Activated T-cell treated with anti-CD3 and anti-CD28 coated beads for 48 hours (primary cell): Measurements from ENCODE around the gene NUP85.
"Not testable (repeated sequence)": the region's sequence is repeated elsewhere in the genome, so short reads cannot be mapped to it uniquely, and the experiment has no call there.

Experiments used
- DNase-seq: peaks from one replicate; pipeline ENCODE4 v3.0.0-alpha.2; 2020; ENCODE audit warnings: low read depth

The NUP85 gene

GRCh38 chr17:75205037-75205792 is at the start of gene NUP85:
NUP85 (plus strand) TSS chr17:75205679; CDS start chr17:75205762, 83 bp downstream.
- peak; percentile 92 for DNase-seq

- DNase-seq = not testable (repeated sequence)
Measured at GRCh38 chr17:75158480-75158879, 47.0 kb upstream of the NUP85 start.

- no peak for DNase-seq
Measured at GRCh38 chr17:75159196-75160031, 46.1 kb upstream of the NUP85 start.

- no peak for DNase-seq
Measured at GRCh38 chr17:75160211-75160610, 45.3 kb upstream of the NUP85 start.

GRCh38 chr17:75163074-75163473 is 42.4 kb upstream of the NUP85 start:
- DNase-seq = no peak

GRCh38 chr17:75164606-75165005 is 40.9 kb upstream of the NUP85 start:
- DNase-seq = not testable (repeated sequence)

GRCh38 chr17:75168998-75169397 is 36.5 kb upstream of the NUP85 start:
- DNase-seq = no peak

- DNase-seq = no peak
Measured at GRCh38 chr17:75173526-75173925, 32.0 kb upstream of the NUP85 start.

GRCh38 chr17:75174996-75175395 is 30.5 kb upstream of the NUP85 start:
- DNase-seq = no peak

GRCh38 chr17:75176625-75177024 is 28.9 kb upstream of the NUP85 start:
- no peak for DNase-seq

- DNase-seq = no peak
Measured at GRCh38 chr17:75178453-75178852, 27.0 kb upstream of the NUP85 start.

- no peak for DNase-seq
Measured at GRCh38 chr17:75181110-75181509, 24.4 kb upstream of the NUP85 start.

GRCh38 chr17:75181608-75182318 is 23.7 kb upstream of the NUP85 start:
- DNase-seq = peak; percentile 27

GRCh38 chr17:75182319-75182568 is 23.2 kb upstream of the NUP85 start:
- no peak for DNase-seq

GRCh38 chr17:75182569-75183436 is 22.7 kb upstream of the NUP85 start, which contains the start of gene SUMO2:
SUMO2 (minus strand) TSS chr17:75182959; CDS start chr17:75182834, 125 bp downstream.
- DNase-seq = peak; percentile 97

GRCh38 chr17:75183999-75184884 is 21.2 kb upstream of the NUP85 start:
- DNase-seq = no peak

- DNase-seq = no peak
Measured at GRCh38 chr17:75188614-75189013, 16.9 kb upstream of the NUP85 start.

- no peak for DNase-seq
Measured at GRCh38 chr17:75191584-75191983, 13.9 kb upstream of the NUP85 start.

- no peak for DNase-seq
Measured at GRCh38 chr17:75194879-75195278, 10.6 kb upstream of the NUP85 start.

GRCh38 chr17:75199886-75200618 is 5.4 kb upstream of the NUP85 start:
- no peak for DNase-seq
